ENCODE measurements around the gene CEP131.
A peak's percentile ranks its signal among the peaks of the same experiment; 100 is the strongest.

The CEP131 gene

DNA sequence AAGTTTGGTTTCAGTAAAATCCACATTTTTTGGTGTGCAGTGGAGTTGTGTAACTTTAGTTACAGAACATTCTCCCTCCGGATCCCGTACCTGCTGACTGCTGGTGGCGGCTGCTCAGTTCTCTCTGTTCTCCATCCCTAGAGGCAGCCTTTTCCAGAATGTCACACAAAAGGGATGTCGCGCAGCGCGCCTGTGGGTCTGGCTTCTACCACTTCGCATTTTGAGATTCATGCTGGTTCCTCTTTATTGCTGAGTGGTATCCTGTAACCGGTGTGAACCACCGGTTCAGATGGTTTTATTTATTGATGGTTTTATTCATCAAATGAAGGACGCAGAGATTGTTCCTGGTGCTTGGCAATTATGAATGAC, 981 bp upstream of the CEP131 start:
- no peak for DNase-seq (ENCODE audit: low spot score)

DNA sequence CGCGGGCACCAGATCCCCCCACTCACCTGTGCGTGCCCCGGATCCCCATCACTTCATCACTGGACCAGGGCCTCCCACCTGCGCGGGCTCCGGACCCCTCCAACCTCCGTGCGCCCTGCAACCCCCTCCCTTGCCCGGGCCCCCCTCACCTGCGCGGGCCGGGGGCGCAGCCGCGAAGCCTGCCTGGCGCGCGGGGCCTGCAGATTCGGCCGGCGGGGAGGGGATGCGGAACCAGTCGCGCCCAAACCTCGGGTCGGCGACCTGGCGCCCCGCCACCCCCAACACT, 202 bp downstream of the CEP131 start:
- DNase-seq (ENCODE audit: low spot score) = no peak

- DNase-seq (ENCODE audit: low spot score) = no peak
Observed at GRCh38 chr17:81221842-81222619, 734 bp downstream of the CEP131 start.

DNA sequence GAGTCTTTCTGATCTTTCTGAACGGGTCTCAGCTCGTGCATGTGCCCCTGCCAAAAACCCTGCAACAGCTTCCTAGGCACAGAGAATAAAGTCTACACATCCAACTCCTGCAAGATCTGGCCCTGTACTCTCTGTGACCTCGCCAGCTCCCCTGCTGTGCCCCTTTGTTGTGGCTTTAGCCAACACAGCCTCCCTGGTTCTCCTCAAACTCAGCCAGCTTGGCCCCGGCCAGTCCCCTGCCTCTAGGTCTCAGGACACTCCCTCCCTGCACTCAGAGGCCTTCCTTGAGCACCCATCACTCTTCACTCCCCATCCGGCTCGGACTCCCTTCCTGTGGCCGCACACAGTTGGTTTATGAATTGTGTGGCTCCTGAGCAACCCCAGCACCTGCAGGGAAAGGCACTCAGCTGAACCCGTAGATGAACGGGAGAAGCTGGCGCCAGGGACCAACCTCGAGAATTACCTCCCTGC, 1.4 kb downstream of the CEP131 start:
- no peak for DNase-seq (ENCODE audit: low spot score)

GRCh38 chr17:81219476-81220180, 3.1 kb downstream of the CEP131 start:
- DNase-seq (ENCODE audit: low spot score) = no peak

- no peak for DNase-seq (ENCODE audit: low spot score)
Observed at GRCh38 chr17:81218991-81219390, 3.8 kb downstream of the CEP131 start.

- no peak for DNase-seq (ENCODE audit: low spot score)
Observed at GRCh38 chr17:81218459-81218858, 4.3 kb downstream of the CEP131 start.

DNA sequence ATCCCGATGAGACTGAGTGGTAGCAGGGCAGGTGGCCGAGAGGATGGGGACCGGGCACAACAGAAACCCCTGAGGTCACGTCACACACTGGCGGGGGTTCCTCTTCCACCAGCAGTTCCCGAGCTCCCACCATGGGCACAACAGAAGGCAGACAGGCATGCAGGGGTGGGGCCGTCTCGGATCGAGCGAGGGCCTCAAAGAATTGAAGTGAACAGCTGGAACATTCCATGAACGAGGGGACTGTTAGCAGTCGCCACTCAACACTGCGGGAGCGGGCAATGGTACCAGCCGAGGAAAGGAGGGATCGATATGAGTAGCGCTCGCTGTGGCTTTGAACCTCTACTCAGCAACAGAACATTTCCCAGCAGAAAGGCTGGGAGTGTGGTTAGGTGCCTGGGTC, 5.3 kb downstream of the CEP131 start:
- no peak for DNase-seq (ENCODE audit: low spot score)

DNA sequence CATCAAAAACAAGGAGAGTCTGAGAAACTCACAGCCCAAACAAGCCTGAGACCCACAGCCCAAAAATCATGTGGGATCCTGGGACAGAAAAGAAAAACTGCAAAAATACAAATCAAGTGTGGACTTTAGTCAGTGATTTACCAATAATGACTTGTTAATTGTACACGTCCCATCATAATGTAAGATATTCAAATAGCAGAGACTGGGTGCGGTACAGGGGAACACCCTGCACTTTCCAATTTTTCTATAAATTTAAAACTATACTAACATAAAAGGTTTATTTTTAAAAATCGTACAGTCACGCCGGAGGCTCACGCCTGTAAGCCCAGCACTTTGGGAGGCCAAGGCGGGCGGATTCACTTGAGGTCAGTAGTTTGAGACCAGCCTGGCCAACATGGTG, 8.8 kb downstream of the CEP131 start:
- no peak for DNase-seq (ENCODE audit: low spot score)

GRCh38 chr17:81212365-81212764, 10.4 kb downstream of the CEP131 start:
- no peak for DNase-seq (ENCODE audit: low spot score)

- no peak for DNase-seq (ENCODE audit: low spot score)
Observed at GRCh38 chr17:81210868-81211267, 11.9 kb downstream of the CEP131 start.

DNA sequence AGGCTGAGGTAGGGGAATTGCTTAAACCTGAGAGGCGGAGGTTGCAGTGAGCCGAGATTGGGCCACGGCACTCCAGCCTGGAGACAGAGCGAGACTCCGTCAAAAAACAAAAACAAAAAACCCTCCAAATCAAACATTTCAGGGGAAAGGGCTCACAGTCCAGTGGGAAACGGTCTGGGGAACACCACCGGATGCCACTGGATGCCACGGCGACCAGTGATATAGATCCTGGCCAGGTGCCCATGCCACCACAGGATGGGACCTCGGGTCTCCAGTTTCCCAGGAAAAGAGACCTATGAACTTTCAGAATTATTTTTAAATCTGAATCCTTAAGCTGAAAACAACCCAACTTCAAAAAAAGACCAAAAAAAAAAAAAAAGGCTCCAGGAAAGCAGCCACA, 12.3 kb downstream of the CEP131 start:
- no peak for DNase-seq (ENCODE audit: low spot score)

GRCh38 chr17:81209141-81209540, 13.6 kb downstream of the CEP131 start:
- DNase-seq (ENCODE audit: low spot score) = no peak

DNA sequence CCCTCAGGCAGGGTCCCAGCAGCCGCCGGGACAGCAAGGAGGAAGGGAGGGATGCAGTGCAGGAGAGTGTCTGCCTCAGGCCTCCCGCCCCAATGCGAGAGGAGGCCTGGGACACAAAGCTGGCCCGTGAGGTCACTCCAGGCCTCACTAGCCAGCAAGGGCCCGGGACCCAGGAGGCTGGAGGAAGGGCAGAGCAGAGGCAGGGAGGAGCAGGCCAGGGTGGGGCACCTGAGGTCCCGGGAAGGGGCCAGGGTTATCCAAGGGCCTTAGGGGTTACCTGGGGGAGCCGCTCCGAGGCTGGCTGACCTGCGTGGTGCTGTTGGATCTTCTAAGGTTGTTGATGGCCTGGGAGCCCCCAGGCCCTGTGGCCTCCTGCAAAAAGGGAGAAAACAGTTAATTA, 14.1 kb downstream of the CEP131 start:
- no peak for DNase-seq (ENCODE audit: low spot score)

- DNase-seq (ENCODE audit: low spot score) = no peak
Observed at GRCh38 chr17:81207610-81208581, 14.9 kb downstream of the CEP131 start.

DNA sequence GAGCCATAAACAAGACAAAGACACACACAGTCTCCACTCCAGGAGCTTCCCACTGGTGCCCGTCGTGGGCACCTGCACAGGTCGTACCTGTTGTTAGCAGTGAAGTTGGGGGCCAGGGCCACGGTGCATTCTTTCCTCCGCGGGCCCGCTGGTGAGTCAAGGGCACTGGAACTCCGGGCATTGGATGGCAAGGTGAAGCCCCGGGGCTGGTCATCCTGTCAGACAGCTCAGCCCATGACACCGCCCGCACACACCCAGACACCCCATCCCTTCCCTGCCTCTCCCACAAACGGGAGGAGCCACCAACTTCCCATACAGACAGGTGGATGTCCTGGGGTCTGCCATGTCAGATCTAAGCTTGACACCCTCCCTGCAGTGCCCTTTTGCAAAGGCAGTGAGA, 16.1 kb downstream of the CEP131 start:
- DNase-seq (ENCODE audit: low spot score) = no peak

DNA sequence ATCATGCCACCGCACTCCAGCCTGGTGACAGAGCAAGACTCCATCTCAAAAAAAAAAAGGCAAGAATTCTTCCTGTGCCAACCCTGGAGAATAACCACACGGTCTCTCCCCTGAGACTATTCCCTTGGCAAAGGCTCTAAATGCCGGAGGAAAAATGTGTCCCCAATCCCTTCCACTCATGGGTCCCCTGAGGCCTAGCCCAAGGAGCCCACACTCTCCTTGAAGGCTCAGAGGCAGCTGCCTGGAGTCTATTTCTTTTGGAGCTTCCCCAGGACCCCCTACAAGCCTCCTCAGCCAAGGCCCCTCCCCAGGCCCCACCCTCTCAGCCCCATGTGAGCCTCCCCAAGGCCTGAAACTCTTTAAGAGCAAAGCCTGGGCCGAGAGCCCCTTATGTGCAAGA, 16.6 kb downstream of the CEP131 start:
- DNase-seq (ENCODE audit: low spot score) = no peak

- no peak for DNase-seq (ENCODE audit: low spot score)
Observed at GRCh38 chr17:81204578-81204977, 18.2 kb downstream of the CEP131 start.

GRCh38 chr17:81203136-81203535, 19.6 kb downstream of the CEP131 start:
- DNase-seq (ENCODE audit: low spot score) = no peak

GRCh38 chr17:81202318-81202717, 20.4 kb downstream of the CEP131 start:
- DNase-seq (ENCODE audit: low spot score) = no peak

DNA sequence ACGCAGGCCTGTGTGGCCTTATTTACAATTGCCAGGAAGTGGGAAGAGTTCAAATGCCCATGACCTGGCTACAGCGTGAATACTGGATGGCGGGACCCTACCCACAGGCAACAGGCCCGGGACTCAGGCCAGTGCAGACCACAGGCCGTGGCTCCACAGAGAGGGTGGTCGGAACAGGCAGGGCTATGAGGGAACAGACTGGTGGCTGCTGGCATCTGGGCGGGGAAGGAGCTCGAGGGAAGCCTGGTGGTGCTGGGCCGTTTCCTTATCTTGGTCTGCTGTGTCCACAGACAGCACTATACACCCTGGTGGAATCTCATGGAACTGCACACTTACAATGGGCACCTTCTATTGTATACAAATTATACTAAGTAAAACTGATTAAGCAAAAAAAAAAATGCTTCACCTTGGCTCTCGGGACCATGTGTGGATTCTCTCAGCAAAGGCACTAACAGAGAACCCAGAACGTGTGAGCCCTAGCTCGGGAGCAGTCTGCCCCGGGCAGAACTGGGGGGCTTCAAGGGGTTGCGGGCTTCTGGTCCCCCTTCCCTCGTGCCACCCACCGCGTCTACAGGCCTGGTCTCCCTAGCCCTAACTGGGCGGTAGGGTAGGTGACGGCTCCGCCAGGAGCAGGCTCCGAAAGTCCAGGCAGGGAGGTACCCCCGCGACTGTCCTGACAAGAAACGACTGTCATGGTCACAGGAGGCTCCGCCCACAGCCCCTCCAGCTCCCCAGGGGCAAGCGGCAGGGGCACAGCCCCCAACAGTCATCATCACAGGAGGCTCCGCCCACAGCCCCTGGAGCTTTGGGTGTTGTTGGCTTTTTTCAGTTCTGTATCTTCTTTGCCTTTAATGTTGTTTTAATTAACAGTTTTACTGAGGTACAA, 21.8 kb downstream of the CEP131 start:
- DNase-seq (ENCODE audit: low spot score) = peak; percentile 8

GRCh38 chr17:81200201-81200600, 22.6 kb downstream of the CEP131 start:
- no peak for DNase-seq (ENCODE audit: low spot score)
